GM21515 (cell line): ENCODE data around the gene GGNBP2.
A peak's percentile ranks its signal among the peaks of the same experiment; 100 is the strongest.
"Not testable (repeated sequence)": the region's sequence is repeated elsewhere in the genome, so short reads cannot be mapped to it uniquely, and the experiment has no call there.

Experiments used
- ATAC-seq: cut with Tn5 transposase; IDR thresholded peaks from one replicate; pipeline ENCODE4 v1.9.1; 2021; ENCODE audit not compliant: unreplicated experiment

The GGNBP2 gene

GRCh38 chr17:36544307-36545076 lies at the start of gene GGNBP2:
Gene GGNBP2 (plus strand): TSS chr17:36544919. CDS start chr17:36545725, 806 bp downstream.
- ATAC-seq = peak; percentile 47

DNA sequence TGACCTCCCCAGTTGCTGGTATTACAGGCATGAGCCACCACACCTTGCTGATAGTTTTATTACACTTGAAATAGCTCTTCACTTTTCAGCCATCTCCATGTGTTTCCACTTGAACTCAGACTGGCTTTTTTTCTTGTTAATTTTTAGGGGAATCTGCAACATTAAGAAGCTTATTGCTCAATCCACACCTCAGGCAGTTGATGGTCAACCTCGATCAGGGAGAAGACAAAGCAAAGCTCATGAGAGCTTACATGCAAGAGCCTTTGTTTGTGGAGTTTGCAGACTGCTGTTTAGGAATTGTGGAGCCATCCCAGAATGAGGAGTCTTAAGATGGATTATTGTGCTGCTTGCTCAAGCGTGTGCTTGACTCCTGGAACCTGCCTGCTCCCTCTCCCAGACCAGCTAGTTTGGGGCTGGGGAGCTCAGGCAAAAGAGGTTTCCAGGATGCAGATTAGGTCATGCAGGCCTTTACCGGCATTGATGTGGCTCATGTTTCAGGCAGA lies 49.6 kb upstream of the GGNBP2 start:
- ATAC-seq = no peak

DNA sequence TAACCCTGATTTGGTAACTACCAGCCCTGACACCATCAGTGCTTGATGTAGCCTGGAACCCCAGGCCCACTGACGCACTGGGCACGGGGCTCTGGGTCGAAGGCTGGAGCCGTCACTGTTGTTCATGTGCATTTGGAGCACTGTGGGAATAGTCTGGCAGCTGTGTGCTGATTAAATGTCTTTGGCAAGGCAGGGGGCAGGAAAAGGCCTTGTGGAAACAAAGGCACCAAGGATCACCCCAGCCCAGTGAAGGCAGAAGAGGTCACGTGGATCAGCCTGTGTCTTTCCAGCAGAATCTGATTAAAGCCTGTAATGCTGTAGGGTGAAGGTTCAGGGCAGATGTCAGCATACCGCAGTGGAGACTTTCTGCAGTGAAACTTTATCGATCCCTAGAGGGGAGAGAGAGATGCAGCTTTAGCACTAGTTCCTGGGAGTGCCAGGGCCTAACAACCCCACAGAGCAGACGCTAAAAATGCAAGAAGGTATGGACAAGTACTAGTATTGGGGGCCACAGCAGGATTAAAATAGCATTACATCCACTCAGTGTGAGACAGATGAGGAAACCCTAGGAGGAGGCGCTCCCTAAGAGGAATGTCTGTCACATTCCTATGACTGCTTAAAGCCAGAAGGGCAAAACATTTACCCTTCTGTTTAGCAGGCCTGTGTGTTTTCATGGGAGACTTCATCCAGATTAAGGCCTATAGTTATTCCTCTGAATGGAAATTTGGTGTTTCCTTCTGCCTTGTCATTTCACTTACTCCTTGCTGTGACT lies 48.5 kb upstream of the GGNBP2 start:
- ATAC-seq = no peak

DNA sequence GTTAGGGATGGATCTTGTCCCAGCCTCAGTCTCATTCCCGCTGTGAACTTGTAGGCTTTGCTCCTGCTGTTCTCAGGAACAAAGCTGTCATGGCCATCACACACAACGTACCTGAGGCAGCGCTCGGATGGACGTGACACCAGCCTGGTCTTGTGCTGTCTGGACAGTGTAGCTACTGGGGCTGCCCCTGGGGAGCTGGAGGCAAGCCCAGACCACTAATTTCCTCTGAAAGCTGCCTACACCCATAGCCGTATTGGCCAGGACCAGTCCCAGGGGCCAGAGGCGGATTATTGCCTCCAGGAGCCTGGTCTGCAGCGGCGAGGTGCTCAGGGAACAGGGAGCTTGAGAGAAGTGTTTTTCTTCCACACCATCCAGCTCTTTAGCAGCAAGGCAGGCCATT lies 46.6 kb upstream of the GGNBP2 start:
- ATAC-seq = no peak

DNA sequence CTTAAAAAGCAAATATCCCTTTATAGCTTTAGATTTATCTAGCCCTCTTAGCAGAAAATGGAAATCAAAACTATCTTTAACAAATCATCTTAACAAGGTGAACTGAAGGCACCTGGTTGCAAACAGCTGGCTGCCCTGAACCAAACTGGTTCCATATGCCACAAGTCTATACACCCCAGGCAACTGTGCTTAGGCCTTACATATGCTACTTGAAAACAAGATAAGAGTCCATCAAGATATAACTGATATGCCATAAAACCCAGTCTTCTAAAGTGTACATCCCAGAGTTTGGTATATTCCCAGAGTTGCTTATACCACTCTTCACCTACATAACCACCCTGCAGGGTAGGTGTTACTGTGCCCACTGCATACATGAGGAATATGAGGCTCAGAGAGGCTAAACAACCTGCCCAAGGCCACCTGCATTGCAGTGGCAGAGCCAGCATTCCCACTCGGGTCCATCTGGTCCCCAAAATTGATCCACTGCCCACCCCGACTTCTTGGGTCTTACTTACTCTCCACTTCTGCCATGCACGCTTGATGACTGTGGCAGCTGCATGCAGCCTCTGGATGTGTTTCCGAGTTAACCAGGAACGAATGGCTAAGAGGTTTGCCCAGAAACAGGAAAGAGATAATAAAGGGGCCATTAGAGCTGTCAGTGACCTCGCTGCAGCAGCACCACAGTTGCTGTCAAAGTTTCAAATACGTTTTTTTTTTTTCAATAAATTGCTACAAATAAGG lies 46.0 kb upstream of the GGNBP2 start:
- ATAC-seq = no peak

GRCh38 chr17:36500745-36501225 lies 43.9 kb upstream of the GGNBP2 start:
- ATAC-seq = no peak

GRCh38 chr17:36501351-36501750 lies 43.4 kb upstream of the GGNBP2 start:
- ATAC-seq = no peak

GRCh38 chr17:36501963-36502362 lies 42.8 kb upstream of the GGNBP2 start:
- no peak for ATAC-seq

DNA sequence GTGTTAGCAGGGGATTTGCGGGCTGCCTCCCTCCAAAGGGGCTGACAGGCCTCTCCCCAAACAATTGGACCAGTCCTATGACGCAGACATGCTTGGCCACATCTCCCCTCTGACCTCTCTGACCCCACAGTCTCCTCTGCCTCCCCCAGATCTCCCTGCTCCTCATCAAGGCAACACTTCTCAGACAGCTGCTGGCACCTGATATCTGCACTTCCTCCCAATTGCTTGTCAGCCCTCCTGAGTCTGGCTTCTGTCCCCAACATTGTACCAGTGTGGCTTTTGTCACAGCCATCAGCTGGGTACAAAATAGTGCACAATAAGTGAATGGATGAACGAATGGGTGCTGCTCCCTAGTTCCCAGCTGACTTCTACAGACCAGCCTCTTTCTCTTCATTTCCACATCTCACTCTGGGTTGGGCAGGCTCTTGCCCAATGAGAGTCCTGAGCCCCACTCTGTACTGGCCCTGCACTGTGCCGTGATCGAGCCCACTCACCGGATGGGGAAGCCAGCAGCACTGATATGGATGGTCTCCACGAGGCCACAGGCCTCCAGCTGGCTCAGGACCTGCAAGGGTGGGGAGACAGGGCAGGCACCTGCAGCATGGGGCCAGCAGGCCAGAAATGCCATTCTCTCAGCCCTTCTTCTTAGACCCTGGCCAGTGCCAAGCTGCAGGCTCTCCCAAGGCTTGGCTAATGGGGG lies 41.1 kb upstream of the GGNBP2 start:
- no peak for ATAC-seq

DNA sequence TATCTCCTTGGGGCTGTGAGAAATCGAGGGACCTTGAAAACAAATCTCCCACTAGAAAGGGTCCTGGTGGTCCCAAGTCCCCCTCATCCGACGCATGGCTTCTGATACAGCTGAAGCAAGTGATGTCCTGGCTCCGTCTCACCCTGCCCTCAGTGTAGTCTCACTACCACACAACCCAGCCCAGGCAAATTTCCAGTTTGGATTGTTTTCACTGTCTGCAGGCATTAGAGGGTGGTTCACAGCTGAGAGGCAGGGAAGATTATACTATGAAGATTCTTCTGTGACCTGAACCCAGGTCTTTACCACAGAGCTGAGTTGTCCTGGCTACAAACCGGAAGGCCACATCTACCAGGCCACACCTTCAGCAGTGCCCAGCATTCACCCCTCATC lies 40.6 kb upstream of the GGNBP2 start:
- no peak for ATAC-seq

- ATAC-seq = no peak
Observed at GRCh38 chr17:36505171-36505570, 39.5 kb upstream of the GGNBP2 start.

DNA sequence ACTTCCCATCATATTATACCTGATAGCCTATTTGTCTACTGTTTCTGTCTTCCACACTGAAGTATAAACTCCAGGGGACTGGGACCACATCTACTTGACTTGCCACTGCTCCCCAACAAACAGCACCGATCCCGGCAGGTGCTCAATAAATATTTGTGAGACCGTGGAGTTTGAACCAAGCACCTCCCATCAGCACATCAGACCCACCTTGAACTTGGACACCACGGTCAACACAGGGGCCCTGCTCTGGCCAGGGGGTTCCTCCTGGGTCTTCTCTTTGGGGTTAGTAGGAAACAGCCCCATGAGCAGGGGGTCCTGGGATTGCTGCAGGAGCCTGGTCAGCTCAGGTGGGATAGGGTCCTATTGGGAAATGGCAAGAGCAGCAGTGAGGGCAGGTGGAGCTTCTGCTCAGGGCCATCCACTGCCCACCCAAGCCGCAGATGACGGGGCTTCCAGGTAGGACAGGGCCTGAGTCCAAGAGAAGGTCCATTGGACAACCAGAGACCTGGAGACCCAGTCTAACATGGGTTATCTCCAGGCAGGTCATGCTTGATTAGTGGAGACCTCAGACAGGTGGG lies 38.4 kb upstream of the GGNBP2 start:
- no peak for ATAC-seq

- ATAC-seq = no peak
Observed at GRCh38 chr17:36506831-36507230, 37.9 kb upstream of the GGNBP2 start.

- ATAC-seq = no peak
Observed at GRCh38 chr17:36507266-36507665, 37.5 kb upstream of the GGNBP2 start.

DNA sequence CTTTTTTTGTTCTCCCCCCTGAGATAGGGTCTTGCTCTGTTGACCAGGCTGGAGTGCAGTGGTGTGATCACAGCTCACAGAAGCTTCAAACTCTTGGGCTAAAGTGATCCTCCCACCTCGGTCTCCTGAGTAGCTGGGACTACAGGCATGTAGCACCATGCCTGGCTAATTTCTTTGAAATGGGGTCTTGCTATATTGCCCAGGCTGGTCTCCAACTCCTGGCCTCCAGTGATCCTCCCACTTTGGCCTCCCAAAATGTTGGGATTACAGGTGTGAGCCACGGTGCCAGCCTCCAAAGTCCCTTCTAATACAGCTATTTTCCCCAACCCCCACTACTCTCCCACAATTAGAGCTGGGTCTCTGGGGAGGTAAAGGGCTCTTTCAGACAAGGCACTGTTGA lies 36.3 kb upstream of the GGNBP2 start:
- not testable (repeated sequence) for ATAC-seq

DNA sequence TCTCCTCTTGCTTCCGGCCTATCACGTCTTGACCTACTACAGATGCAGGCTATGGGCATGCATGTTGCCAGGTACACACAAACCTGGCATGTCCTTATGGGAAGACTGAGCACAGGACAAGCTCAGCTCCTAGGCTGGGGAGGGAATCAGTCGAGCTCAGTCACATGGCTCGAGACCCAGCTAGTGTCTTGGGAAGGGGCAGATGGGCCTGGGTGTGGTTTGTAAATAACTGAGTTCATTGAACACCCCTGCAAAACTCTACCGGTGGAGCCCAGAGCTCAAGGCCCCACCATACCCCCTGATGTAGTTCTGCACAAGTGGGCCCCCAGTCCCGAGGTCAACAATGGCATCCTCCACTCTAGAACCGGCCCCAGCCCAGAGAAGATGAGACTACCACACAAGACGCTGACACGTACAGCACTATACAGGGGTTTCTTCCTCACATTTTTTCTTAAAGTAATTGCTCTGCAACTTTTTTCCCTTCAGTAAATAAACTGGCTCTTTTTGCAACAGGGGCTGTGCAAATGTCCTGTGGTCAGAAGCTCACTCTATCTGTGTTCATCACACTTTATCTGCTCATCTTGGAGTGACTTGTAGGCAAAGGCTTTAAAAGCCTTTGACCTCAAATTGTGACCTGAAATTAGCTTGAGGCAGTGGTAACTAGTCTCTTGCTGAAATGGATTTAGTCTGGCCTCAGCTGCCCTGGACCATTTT lies 35.3 kb upstream of the GGNBP2 start:
- no peak for ATAC-seq

GRCh38 chr17:36510636-36511035 lies 34.1 kb upstream of the GGNBP2 start:
- no peak for ATAC-seq

GRCh38 chr17:36511216-36511615 lies 33.5 kb upstream of the GGNBP2 start:
- ATAC-seq = no peak

GRCh38 chr17:36512641-36513040 lies 32.1 kb upstream of the GGNBP2 start:
- ATAC-seq = no peak

DNA sequence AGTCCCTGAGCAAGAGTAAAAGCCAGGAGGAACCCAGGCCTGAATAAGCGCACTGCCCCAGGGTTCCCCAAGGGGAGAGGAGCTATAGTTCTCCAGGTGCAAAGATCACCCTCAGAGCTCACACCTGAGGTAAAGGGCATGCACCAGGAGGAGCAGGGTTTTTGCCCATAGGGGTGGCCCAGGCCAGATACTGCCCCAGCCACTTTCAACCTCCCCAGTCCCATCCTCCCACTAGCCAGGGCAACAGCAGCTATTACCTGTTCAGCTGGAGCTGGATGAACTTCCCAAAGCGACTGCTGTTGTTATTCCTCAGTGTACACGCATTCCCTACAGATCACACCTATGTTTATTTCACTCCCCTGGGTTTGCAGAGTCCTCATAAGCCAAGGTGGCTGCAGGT lies 29.9 kb upstream of the GGNBP2 start:
- no peak for ATAC-seq
